ENCODE data around the gene UVSSA. TPM values are rescaled to one million over a fixed set of nuclear protein-coding genes. Genes with fewer than 3 reads are reported as not detected.

Gene UVSSA
- total RNA-seq, 4 donors from 2014 or later: 8.5 to 13.2 (median 12.3) TPM

DNA sequence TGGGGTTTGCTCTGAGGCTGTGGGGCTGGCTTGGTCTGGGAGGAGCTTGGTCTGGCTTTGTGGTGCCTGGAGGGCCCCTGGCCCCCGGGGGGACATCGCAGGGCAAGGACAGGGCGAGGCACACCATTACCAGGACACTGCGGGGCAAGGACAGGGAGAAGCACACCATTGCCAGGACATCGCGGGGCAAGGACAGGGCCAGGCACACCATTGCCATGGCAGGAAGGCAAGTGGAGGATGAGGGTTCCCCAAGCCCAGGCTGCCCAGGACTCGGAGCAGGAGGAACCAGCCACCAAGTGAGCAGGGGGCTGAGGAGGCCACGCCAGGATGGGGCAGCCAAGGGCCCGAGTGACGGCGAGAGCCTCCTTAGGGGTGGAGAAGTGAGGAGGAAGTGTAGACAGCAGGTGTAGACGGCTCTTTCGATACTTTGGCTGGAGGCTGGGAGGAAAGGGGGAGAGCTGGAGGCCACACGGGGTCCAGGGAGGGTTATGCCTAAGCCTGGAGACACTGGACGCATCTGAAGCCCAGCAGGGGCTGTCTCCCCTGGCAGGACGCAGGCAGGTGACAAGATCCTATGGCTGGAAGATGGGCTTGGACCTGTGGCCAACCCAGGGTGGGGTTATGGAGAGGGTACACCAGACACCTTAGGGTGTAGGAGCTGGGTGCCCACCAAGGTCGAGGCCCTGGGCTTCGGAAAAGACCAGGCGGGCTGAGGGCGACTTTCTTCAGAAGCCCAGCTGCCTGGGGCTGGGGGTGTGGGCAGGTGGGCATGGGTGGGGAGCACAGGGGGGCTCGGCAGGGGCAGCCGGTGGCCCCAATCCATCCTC is 51.9 kb downstream of the UVSSA start:
- intact Hi-C loops (cut with DNase I; ENCODE audit: low total_unique reads): no loop called here
- ATAC-seq: no peak
- in situ Hi-C loops (cut with MboI; ENCODE audit: low sequenced_read_pairs in 4 of 4): no loop called here
- DNase-seq: no peak
- peaks cover 0 to 5% of the 10 kb centered on the region in 2 donors for H3K36me3 ChIP-seq
- H3K4me3 ChIP-seq: no peak overlapping the region
- H3K27me3 ChIP-seq: peaks cover 32 to 39% (median 38%) of the 10 kb centered on the region in 3 donors
- no peaks in the 10 kb centered on the region for H3K4me1 ChIP-seq
- no peaks in the 10 kb centered on the region for H3K9me3 ChIP-seq
- no peak overlapping the region for H3K27ac ChIP-seq
- TF ChIP-seq, protein P1, sequence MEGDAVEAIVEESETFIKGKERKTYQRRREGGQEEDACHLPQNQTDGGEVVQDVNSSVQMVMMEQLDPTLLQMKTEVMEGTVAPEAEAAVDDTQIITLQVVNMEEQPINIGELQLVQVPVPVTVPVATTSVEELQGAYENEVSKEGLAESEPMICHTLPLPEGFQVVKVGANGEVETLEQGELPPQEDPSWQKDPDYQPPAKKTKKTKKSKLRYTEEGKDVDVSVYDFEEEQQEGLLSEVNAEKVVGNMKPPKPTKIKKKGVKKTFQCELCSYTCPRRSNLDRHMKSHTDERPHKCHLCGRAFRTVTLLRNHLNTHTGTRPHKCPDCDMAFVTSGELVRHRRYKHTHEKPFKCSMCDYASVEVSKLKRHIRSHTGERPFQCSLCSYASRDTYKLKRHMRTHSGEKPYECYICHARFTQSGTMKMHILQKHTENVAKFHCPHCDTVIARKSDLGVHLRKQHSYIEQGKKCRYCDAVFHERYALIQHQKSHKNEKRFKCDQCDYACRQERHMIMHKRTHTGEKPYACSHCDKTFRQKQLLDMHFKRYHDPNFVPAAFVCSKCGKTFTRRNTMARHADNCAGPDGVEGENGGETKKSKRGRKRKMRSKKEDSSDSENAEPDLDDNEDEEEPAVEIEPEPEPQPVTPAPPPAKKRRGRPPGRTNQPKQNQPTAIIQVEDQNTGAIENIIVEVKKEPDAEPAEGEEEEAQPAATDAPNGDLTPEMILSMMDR (IDR thresholded peaks at IDR 0.05 in 4 of 5, conservative IDR thresholded peaks at IDR 0.05 in 1 of 5): no peak
- TF ChIP-seq POLR2A (IDR thresholded peaks at IDR 0.05): no peak

DNA sequence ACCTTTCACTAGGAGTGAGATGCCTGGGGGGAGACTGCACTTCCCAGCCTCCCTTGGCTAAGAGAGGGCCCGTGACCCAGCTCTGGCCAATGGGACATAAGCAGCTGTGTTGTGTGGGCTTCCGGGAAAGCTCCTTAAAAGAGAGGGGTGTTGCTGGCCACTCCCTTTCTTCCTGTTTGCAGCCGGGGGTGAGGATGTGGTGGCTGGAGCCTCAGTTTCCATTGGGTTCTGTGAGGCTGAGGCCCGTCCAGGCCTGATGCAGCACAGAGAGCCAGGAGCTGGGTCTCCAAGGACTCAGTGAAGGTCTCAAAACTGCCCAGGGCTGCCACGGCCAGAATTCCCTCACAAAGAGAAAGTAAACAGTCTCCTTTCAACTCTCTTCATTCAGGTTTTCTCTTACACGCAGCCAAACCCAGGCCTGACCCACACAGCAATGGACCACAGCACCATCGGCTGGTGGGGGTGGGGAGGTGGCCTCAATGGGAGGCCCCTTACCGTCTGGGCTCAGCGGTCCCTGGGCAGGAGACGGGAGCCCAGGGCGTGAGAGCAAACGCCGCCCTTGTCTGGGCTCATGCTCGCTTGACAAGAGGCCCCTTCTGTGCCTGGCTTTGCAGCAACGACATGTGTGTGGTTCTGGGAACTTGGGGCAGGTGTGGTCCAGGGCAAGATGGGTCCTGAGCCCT is 52.6 kb downstream of the UVSSA start:
- in situ Hi-C loops (cut with MboI; ENCODE audit: low sequenced_read_pairs in 4 of 4): no loop called here
- Histone ChIP-seq H3K4me1 (no peaks in the 10 kb centered on the region), H3K36me3 (no peaks in the 10 kb centered on the region), H3K27me3 (peaks cover 39 to 46% (median 46%) of the 10 kb centered on the region in 3 donors), H3K27ac (no peak overlapping the region), H3K9me3 (no peaks in the 10 kb centered on the region), H3K4me3 (no peak overlapping the region)
- DNase-seq (no peak), ATAC-seq (no peak)
- TF ChIP-seq, protein P1 (IDR thresholded peaks at IDR 0.05 in 4 of 5, conservative IDR thresholded peaks at IDR 0.05 in 1 of 5): no peak
- TF ChIP-seq POLR2A (IDR thresholded peaks at IDR 0.05): no peak
- intact Hi-C loops (cut with DNase I; ENCODE audit: low total_unique reads): no loop called here

DNA sequence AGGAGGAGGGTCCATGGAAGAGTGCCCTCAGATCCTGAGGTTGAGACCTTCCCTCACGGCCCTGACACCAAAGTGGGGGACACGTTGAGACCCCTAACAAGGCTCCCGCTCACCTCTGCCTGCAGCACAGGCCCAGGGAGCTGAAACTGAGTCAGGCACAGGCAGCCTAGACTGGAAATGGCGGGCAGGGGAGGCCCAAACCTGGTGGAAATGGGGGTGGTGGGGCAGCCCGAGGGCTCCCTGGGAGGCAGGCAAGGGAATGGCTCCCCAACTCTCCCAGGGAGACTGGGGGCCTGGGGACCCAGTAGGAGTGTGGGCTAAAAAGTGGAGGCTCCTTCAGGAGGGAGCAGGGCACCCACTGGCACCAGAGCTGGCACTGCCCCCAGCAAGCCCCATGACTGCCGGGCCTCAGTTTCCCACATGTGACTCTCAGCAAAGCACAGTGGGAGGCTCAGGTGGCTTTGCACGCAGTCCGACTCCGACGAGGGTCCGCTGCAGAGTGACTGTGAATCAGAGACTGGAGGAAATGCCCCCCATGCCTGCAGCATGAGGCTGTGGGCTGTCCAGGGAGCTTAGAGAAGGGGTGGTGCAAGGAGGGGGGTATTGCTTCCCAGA is 53.3 kb downstream of the UVSSA start:
- Histone ChIP-seq H3K27ac (no peak overlapping the region), H3K4me1 (peaks cover 0 to 2% of the 10 kb centered on the region in 2 donors), H3K9me3 (no peaks in the 10 kb centered on the region), H3K27me3 (peaks cover 46 to 53% (median 52%) of the 10 kb centered on the region in 3 donors), H3K4me3 (no peak overlapping the region), H3K36me3 (no peaks in the 10 kb centered on the region)
- intact Hi-C loops (cut with DNase I; ENCODE audit: low total_unique reads) (no loop called here), in situ Hi-C loops (cut with MboI; ENCODE audit: low sequenced_read_pairs in 4 of 4) (no loop called here)
- TF ChIP-seq, protein P1 (IDR thresholded peaks at IDR 0.05 in 4 of 5, conservative IDR thresholded peaks at IDR 0.05 in 1 of 5): no peak
- no peak for TF ChIP-seq POLR2A (IDR thresholded peaks at IDR 0.05)
- DNase-seq (no peak), ATAC-seq (no peak)

DNA sequence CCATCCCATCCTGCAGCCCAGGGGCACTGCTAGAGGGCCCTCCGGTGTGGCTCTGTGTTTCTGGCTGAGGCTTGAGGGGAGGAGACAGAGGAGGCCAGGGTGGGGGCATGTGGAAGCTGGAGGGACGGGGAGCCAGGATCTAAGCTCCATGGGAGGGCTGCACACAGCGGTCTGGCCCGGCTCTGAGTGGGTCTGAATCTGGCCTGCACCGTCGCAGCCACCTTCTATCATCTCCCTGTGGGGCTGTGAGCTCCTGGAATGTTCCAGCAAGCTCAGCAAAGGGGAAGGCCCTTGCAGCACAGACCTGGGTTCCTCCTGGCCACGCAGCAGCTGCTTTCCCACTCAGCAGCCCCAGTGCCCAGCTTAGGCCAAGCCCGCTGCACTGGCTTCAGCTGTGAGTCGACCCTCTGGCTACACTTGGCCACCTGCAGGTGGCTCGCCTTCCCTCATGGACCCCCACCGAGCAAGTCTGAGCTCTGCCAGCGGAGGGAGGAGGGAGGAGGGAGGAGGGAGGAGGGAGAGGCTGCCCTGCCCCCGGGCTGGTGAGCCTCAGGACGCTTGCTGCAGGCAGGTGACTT is 53.9 kb downstream of the UVSSA start:
- no peaks in the 10 kb centered on the region for H3K36me3 ChIP-seq
- no peak overlapping the region for H3K4me3 ChIP-seq
- no peaks in the 10 kb centered on the region for H3K9me3 ChIP-seq
- no peak overlapping the region for H3K27ac ChIP-seq
- ATAC-seq (no peak), DNase-seq (no peak)
- no peak for TF ChIP-seq POLR2A (IDR thresholded peaks at IDR 0.05)
- in situ Hi-C loops (cut with MboI; ENCODE audit: low sequenced_read_pairs in 4 of 4): no loop called here
- intact Hi-C loops (cut with DNase I; ENCODE audit: low total_unique reads): no loop called here
- peaks cover 0 to 6% of the 10 kb centered on the region in 2 donors for H3K4me1 ChIP-seq
- H3K27me3 ChIP-seq: peaks cover 52 to 59% (median 58%) of the 10 kb centered on the region in 3 donors

All from gastrocnemius medialis (tissue), 4 donors.